NCI-H526 (cell line): ENCODE measurements around the gene EPB41L1.
A peak's percentile ranks its signal among the peaks of the same experiment; 100 is the strongest.

Experiments used
- DNase-seq, 2 experiments: peaks; one replicate each; lab custom pipeline; 2025; lab: John Stamatoyannopoulos, UW

EPB41L1 gene

DNA sequence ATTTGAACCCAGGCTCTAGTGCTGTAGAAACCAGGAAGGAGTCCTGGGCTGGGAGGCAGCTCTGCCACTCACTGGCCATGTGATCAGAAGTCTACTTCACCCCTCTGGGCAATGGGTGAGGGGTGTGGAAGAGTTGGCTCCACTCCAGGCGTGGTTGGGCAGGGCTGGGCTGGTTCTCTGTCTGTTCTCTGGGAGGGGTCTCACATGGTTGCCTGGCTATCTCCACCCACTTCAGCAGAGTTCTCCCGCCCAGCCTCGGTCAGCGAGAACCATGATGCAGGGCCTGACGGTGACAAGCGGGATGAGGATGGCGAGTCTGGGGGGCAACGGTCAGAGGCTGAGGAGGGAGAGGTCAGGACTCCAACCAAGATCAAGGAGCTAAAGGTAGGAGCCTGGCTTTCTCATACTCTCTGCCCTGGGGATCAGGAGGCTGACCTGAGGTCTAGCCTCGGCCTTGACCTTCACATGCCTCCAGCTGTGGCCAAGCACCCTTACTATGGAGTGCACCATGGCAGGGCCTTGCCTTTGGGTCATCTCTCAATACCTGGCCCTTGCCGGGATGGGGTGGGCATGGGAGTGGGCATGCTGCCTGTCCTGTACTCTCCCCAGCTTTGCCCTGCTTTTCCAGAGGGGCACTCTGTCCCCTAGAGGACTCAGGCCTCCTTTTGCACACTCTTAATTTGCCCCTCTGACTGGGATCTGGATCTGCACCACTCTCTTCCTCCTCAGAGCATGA lies 39.6 kb downstream of the EPB41L1 start:
- DNase-seq, result no peak

DNA sequence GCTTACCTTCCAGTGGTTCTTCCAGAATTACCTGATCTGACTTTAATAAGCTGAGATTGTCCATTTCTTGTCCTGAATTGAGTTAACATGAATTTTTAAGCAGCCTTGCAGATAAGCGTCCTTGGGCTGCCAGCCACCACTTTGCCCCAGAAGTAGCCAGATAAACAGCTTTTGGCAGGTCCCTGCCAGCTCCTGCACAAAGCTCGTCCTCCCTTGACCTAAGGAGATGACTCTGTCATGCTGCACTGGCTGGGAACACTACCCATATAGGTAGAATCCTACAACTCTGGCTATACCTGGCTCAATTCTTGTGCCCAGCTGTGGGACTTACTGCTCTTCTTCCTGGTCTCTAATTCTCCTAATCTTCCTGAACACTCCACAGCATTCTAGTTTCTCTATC lies 42.1 kb downstream of the EPB41L1 start:
- no peak for DNase-seq

GRCh38 chr20:36197271-36197670 lies 42.7 kb downstream of the EPB41L1 start:
- DNase-seq, result no peak

- DNase-seq, result peak; percentile 73 to 92
Measured at GRCh38 chr20:36199345-36200257, 45.1 kb downstream of the EPB41L1 start.

DNA sequence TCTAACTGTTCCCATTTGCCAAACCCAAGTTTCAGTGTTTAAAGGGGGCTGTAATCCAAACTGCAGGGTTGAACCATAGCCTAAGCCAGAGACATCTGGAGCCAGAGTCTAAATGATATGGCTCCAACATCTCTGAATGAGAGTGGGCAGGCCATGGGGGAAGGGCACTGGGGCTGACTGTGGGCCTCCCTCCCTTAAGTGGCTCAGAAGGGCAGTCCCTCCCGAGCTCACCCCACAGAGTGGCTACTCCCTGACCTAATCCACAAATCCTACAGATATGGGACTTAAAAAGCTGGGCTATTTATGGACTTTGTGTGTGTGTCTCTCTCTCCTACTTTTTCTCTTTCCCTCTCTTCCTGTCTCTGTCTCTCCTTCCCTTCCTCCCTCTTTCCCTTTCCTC lies 45.9 kb downstream of the EPB41L1 start:
- DNase-seq, result no peak

DNA sequence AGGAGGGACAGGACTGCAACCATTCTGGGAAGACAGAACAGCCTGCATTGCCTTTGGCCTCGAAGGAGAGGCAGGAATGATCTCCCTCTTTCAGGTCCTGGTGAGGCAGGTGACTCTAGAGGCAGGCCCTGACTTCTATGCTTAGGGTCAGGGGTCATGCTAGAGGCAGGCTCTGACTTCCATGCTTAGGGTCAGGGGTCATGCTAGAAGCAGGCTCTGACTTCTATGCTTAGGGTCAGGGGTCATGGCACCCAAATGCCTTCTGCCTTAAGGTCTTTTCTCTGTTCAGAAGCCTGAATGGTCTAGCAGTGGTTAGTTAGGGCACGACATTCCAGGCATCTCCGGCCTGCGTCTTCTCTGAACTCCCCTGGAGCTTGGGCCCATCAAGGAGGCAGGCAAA lies 46.7 kb downstream of the EPB41L1 start:
- no peak for DNase-seq

DNA sequence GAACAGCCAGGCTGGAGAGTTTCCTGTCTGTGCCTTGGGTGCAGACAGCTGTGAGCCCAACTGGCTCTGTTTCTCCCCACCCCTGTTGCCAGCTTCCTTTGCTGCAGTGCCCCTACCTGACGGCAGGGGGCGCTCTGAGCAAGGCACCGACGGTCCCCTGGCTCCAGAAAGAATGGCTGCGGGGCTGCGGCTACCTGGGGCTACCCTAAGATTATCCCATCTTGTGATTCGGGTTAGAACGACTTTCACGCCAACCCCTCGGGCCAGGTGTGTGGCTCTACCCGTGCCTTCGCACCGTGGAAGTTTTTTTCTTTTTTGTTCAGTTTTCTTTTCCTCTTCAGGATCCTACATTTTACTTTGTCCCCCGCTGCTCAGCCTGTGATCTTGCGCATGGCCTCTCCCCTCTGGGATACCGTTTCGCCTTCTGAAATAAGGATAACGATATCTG lies 48.4 kb downstream of the EPB41L1 start:
- peak; percentile 24 to 75 for DNase-seq

DNA sequence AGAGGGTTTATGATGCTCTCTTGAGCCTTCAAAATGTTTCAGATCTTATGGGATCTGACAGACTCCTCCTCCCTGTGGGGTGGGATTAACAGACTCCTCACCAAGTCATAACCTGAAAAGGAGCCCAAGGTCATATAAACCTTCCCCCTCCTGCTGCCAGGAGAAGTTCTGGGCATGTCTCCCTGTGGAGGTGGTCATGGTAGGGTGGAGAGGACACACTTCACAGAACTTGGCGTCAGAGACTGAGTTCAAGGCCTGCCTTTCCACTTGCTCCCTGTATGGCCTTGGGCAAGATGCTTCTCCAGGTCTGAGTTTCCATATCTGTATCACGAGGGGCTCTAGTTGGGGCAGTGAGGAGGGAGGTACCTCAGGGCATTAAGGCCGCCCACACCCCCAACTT lies 49.3 kb downstream of the EPB41L1 start:
- no peak for DNase-seq

- no peak for DNase-seq
Measured at GRCh38 chr20:36205026-36205425, 50.5 kb downstream of the EPB41L1 start.

- DNase-seq, result no peak
Measured at GRCh38 chr20:36206068-36206467, 51.5 kb downstream of the EPB41L1 start.

DNA sequence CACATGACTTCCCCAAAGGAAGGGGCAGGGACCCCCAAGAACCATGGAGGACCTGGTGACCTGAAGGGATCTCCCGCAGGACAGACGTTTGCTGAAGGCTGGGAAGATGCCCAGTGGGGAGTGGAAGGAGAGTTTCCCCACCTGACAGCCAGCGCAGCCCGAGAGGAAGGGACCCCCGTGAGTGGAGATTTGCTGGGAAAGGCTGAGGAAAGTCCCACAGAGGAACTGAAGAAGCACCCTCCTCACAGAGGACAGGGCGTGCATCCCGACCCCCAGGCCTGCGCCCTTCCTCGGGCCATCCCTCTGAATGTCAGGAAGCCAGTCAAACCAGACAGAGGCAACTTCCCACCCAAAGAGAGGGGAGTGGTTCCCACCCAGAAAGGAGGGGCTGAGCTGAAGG lies 52.1 kb downstream of the EPB41L1 start:
- no peak for DNase-seq

- no peak for DNase-seq
Measured at GRCh38 chr20:36207602-36208001, 53.1 kb downstream of the EPB41L1 start.

DNA sequence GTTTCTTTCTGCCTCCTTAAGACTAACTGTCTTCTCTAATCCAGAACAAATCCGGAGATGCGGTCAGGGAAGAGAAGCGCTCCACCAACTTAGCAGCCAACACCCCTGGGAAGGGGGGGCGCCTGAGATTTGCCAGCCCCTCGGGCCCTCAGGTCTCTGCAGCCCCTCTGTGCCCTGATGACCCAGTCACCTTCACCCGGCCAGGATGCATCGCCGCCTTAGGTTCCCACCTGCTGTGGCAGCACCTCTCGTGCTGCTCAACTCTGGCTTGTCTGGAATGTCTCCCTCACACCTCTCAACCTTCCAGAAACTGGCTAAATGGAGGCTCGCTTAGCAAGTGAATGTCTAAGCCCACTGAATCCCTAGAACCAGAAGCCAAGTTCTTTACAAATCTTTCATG lies 53.7 kb downstream of the EPB41L1 start:
- no peak for DNase-seq

GRCh38 chr20:36210436-36211021 lies 56.0 kb downstream of the EPB41L1 start:
- peak in 1 of 2 experiments; percentile 27 for DNase-seq

DNA sequence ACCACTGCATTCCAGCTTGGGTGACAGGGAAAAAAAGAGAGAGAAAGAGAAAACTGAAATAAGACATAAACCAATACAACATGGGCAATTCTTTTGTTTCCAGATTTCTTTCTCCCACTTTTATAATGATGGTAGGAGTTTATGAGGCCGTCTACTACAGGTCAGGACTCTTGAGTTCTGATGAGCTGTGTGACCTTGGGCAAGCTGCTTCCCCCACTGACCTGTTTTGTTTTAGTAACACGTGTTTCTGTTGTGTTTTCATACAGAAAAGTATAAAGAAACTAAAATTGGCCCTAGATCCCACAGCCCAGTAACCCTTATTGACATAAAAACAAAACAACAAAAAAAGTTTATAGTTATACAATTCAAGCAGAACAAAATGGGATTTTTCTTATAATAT lies 58.8 kb downstream of the EPB41L1 start:
- DNase-seq, result no peak

DNA sequence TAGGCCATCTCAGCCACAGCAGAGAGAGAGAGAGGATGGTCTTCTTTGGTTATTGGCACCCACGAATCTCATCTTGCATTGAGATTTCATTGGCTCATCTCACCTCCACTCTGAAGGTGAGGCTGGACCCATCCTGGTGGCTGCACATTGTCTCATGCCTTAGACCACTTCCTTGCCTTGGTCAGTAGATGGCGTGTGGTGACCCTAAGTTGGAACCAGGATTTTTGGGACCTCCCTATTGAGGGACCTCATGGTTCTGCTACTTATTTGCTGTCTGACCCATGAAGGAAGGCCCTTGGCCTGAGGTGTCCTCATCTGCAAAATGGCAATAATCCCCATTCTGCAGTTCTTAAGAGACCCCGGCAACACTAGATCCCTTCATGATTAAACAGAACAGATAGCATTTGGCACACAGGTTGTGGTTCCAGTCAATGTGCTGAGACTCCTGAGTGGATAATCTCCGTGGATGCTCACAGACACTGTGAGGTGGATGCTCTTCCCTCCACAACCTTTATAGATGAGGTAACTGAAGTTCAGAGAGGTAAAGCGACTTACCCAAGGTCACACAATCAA lies 60.2 kb downstream of the EPB41L1 start:
- peak in 1 of 2 experiments; percentile 70 for DNase-seq

DNA sequence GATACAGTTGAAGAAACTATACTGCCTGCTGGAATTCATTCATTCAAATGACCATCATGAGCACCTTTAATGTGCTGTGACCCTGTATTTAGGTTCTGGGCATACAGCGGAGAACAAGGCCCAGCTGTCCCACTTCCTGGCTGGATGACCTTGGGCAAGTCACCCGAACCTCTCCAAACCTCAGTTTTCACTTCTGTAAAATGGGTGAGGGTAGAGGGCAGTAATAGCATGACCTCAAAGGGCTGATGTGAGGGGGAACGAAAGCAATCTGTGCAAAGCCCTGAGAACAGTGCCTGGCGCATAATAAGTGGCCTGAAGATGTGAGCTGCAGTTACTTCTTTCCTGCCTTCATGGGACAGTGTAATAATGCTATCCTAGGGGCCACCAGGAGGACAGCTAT lies 61.2 kb downstream of the EPB41L1 start:
- DNase-seq, result no peak

DNA sequence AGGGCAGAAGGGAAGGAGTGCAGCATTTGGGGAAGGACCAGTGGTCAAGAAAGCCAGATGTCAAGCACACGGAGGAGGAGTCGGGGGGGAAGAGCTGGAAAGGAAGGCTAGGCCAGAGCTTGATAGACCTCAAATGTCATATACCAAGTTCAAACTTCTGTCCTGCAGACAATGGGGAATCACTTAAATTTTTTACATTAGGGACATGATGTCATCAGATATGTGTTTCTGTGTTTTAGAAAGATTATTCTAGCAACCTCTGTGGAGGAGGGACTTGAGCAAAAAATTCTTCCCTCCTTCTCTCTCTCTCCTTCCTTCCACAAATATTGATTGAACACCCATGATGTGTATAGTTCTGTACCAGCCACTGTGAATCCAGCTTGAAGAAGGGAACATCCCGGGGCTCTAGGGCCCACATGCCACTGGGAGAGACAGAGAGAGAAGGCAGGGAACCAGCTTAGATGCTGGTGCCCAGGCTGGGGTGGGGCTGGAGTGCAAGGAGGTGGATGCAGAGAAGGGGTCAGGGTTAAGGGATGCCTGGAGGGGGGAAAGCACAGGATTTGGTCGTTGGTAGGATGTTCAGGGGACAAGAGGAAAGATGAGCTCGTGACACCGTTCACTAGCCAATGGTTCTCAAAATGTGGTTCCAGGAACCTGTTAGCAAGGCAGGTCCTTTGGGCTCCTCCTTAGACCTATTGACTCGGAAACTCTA lies 61.9 kb downstream of the EPB41L1 start:
- DNase-seq, result no peak

DNA sequence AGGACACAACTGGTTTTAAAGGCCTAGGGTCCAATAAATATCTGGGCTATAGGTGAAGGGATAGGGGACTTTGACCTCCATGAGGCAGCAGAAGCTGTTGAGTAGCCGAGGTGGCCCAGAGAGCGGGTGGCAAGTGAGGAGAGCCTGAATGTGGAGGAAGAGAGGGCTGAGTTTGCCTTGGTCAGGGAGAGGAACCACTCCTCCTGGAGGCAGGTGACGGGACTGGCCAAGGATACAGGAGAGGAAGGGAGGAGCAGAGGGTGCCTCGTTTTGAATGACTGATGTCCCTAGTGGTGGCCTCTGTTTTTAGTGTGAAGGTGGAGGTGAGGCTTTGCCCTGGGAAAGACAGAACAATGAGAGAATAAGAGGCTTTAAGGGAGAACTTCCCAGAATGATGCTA lies 62.7 kb downstream of the EPB41L1 start:
- peak in 1 of 2 experiments; percentile 37 for DNase-seq

DNA sequence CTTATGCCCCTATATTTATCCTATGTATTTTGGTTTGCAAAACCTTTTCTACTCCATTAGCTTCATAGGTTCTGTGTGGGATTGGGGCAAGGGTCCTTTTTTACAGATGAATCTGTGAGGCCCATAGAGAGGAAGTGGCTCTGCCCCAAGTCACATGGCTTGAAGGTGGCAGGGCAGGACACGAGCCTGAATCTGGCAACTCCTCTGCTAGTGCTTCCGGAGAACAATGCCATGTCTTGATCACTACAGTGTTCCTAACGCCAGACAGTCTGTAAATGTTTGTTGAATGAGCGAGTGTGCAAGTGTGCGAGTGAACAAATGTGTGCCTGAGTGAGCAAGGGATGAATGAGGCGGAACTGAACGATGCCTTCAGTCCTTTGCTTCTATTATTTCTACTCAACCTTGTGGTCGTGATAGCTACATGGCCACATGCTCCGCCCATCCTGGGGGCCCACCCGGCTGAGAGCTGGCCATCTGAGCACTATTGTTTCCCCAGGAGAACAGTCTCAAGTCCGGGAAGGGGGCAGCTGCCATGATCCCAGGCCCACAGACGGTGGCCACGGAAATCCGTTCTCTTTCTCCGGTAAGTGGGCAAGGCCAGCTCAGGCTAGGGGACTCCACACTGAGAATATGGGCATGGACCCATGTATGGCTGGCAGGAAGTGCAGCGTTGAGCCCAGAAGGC lies 64.0 kb downstream of the EPB41L1 start:
- DNase-seq, result no peak

DNA sequence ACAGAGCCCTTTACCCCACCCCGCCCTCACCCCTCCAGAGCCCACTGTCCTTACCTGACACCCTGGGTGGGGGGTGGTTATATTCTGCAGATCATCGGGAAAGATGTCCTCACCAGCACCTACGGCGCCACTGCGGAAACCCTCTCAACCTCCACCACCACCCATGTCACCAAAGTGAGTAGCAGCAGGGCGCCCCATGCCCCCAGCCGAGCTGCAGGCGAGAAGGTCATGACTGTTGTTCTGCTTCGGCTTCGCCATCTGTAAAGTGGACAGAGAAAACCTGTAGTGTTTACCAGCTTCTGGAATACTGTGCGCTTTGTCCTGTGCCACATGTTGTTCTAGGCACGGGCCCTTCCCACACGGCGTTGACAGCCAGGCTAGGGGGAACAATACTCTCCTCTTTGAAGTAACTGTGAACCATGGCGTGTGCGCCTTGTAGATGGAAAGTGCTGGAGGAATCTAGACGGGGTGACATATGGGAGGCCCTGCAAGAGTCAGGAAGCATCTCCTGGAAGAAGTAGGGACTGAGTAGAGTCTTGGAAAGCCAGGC lies 65.2 kb downstream of the EPB41L1 start:
- no peak for DNase-seq
